Progenitor cell of endocrine pancreas (in vitro differentiated cells): ENCODE data around the gene ISG20. TPM values are rescaled to one million over a fixed set of nuclear protein-coding genes. Genes with fewer than 3 reads are reported as not detected.

Experiments used
- DNase-seq: peaks from one replicate; pipeline ENCODE4 v3.0.0; 2021; ENCODE audit warnings: low spot score; ENCODE audit not compliant: unreplicated experiment
- H3K27ac Mint-ChIP-seq: 2 replicates; pipeline ENCODE4 v1.8.0; 2021; ENCODE audit warnings: mild to moderate bottlenecking, moderate library complexity, mixed read lengths
- H3K27me3 Mint-ChIP-seq: 2 replicates; pipeline ENCODE4 v1.8.0; 2021; ENCODE audit warnings: mixed read lengths
- H3K36me3 Mint-ChIP-seq: 2 replicates; pipeline ENCODE4 v1.8.0; 2022; ENCODE audit warnings: mixed read lengths; ENCODE audit not compliant: insufficient read depth
- H3K4me1 Mint-ChIP-seq: 2 replicates; pipeline ENCODE4 v1.8.0; 2021; ENCODE audit warnings: low read depth, mixed read lengths
- H3K4me3 Mint-ChIP-seq: 2 replicates; pipeline ENCODE4 v1.8.0; 2021; ENCODE audit warnings: low read depth, mild to moderate bottlenecking, moderate library complexity, mixed read lengths
- H3K9me3 Mint-ChIP-seq: 2 replicates; pipeline ENCODE4 v1.8.0; 2021; ENCODE audit warnings: low read depth, mixed read lengths
- CTCF ChIP-seq: fragments of 200-600 bp; sonication (generic); IDR thresholded peaks from one replicate; pipeline ENCODE4 v1.5.0; 2021; ENCODE audit warnings: antibody characterized with exemption, mild to moderate bottlenecking; ENCODE audit not compliant: unreplicated experiment
- total RNA-seq: library from RNA; stranded (reverse); gene quantifications from 2 replicates; pipeline ENCODE4 v1.2.1, GENCODE V29; 2021

The ISG20 gene
- total RNA-seq, 1 donor from 2014 or later = 4.3 TPM

GRCh38 chr15:88609344-88610090, 29.3 kb upstream of the ISG20 start:
- Mint-ChIP-seq H3K27ac (peak overlapping the region; percentile 52), H3K27me3 (peaks cover 70% of the 10 kb centered on the region), H3K36me3 (no peaks in the 10 kb centered on the region), H3K4me3 (no peak overlapping the region), H3K9me3 (no peaks in the 10 kb centered on the region), H3K4me1 (peaks cover 11% of the 10 kb centered on the region)
- no peak for TF ChIP-seq CTCF
- no peak for DNase-seq

- Mint-ChIP-seq H3K4me1 (peaks cover 15% of the 10 kb centered on the region), H3K9me3 (no peaks in the 10 kb centered on the region), H3K4me3 (no peak overlapping the region), H3K27me3 (peaks cover 57% of the 10 kb centered on the region), H3K36me3 (no peaks in the 10 kb centered on the region), H3K27ac (no peak overlapping the region)
- peak; percentile 21 for TF ChIP-seq CTCF
- DNase-seq = no peak
Measured at GRCh38 chr15:88610701-88611231, 28.1 kb upstream of the ISG20 start.

- peaks cover 42% of the 10 kb centered on the region for H3K27me3 Mint-ChIP-seq
- no peaks in the 10 kb centered on the region for H3K9me3 Mint-ChIP-seq
- H3K27ac Mint-ChIP-seq = no peak overlapping the region
- H3K36me3 Mint-ChIP-seq = no peaks in the 10 kb centered on the region
- TF ChIP-seq CTCF = no peak
- H3K4me3 Mint-ChIP-seq = no peak overlapping the region
- peaks cover 12% of the 10 kb centered on the region for H3K4me1 Mint-ChIP-seq
- no peak for DNase-seq
Measured at GRCh38 chr15:88612186-88612796, 26.5 kb upstream of the ISG20 start.

- DNase-seq = no peak
- Mint-ChIP-seq H3K36me3 (no peaks in the 10 kb centered on the region), H3K27me3 (peaks cover 34% of the 10 kb centered on the region), H3K4me1 (peaks cover 12% of the 10 kb centered on the region), H3K27ac (peak overlapping the region; percentile 26), H3K9me3 (no peaks in the 10 kb centered on the region), H3K4me3 (no peak overlapping the region)
- TF ChIP-seq CTCF = no peak
Measured at GRCh38 chr15:88613074-88613944, 25.5 kb upstream of the ISG20 start.
